Peyer's patch (tissue), 4 donors: ENCODE measurements around the gene FLCN. TPM values are rescaled to one million over a fixed set of nuclear protein-coding genes. Genes with fewer than 3 reads are reported as not detected.
"Not testable (repeated sequence)": the region's sequence is repeated elsewhere in the genome, so short reads cannot be mapped to it uniquely, and the experiment has no call there.

ENCODE experiments used
- DNase-seq, 3 donors: peaks; one replicate each; pipeline ENCODE4 v3.0.0-alpha.2; 2017 to 2019
- H3K27ac ChIP-seq, 4 donors: fragments of 200-600 bp; sonication (generic); one replicate each; pipeline ENCODE4 v1.5.1; 2016 to 2019
- H3K27me3 ChIP-seq, 2 donors: fragments of 200-600 bp; sonication (generic); one replicate each; pipeline ENCODE4 v1.5.1; 2019
- H3K36me3 ChIP-seq, 3 donors: fragments of 200-600 bp; sonication (generic); one replicate each; pipeline ENCODE4 v1.5.1; 2016 to 2019
- H3K4me1 ChIP-seq, 4 donors: fragments of 200-600 bp; sonication (generic); one replicate each; pipeline ENCODE4 v1.5.1; 2016 to 2019
- H3K4me3 ChIP-seq, 4 donors: fragments of 200-600 bp; sonication (generic); 1 replicate in 3 of 4; 2 replicates in 1 of 4; pipeline ENCODE4 v1.5.1; 2016 to 2019; ENCODE audit warnings: mild to moderate bottlenecking in 1 of 4
- H3K9me3 ChIP-seq, 4 donors: fragments of 200-600 bp; sonication (generic); one replicate each; pipeline ENCODE4 v1.5.1; 2016 to 2019; ENCODE audit warnings: mild to moderate bottlenecking in 1 of 4
- CTCF ChIP-seq, 6 experiments: fragments of 450-650 bp in 4 of 6; fragments of 200-600 bp in 2 of 6; sonication (generic) in 1 of 6; IDR thresholded peaks; one replicate each; pipeline ENCODE4 v1.5.1; 2017 to 2019; ENCODE audit warnings: antibody characterized with exemption in 6 of 6, mild to moderate bottlenecking in 3 of 6, moderate library complexity in 1 of 6
- POLR2A ChIP-seq, 2 donors: fragments of 450-650 bp; IDR thresholded peaks; one replicate each; pipeline ENCODE4 v1.5.1; 2017; ENCODE audit warnings: antibody characterized with exemption in 2 of 2, mild to moderate bottlenecking in 2 of 2, moderate library complexity in 2 of 2
- total RNA-seq, 4 donors: library from RNA; depleted of rRNA; stranded (reverse); fragments of >200 nt; gene quantifications; one replicate each; pipeline ENCODE4 v1.1.0, GENCODE V29; 2016

FLCN gene
- total RNA-seq, 4 donors from 2014 or later: 186 to 243 (median 210) TPM

- no peaks in the 10 kb centered on the region for H3K27me3 ChIP-seq
- H3K9me3 ChIP-seq: no peaks in the 10 kb centered on the region
- peaks cover 0 to 45% (median 0%) of the 10 kb centered on the region in 3 donors for H3K36me3 ChIP-seq
- peaks cover 3 to 24% (median 13%) of the 10 kb centered on the region in 4 donors for H3K4me1 ChIP-seq
- no peak for TF ChIP-seq POLR2A (IDR thresholded peaks at IDR 0.05)
- TF ChIP-seq CTCF (IDR thresholded peaks at IDR 0.05): no peak
- peak in 1 of 3 donors; percentile 17 for DNase-seq
- no peak overlapping the region for H3K4me3 ChIP-seq
- H3K27ac ChIP-seq: no peak overlapping the region
Observed at GRCh38 chr17:17275971-17276370, 39.0 kb upstream of the FLCN start.

- no peaks in the 10 kb centered on the region for H3K4me1 ChIP-seq
- no peak overlapping the region for H3K4me3 ChIP-seq
- TF ChIP-seq CTCF (IDR thresholded peaks at IDR 0.05): peak in 4 of 6 experiments; percentile 12 to 32 (median 18)
- TF ChIP-seq POLR2A (IDR thresholded peaks at IDR 0.05): no peak
- peaks cover 0 to 96% (median 0%) of the 10 kb centered on the region in 3 donors for H3K36me3 ChIP-seq
- H3K27ac ChIP-seq: no peak overlapping the region
- DNase-seq: no peak
- H3K27me3 ChIP-seq: no peaks in the 10 kb centered on the region
- no peaks in the 10 kb centered on the region for H3K9me3 ChIP-seq
Observed at GRCh38 chr17:17269926-17270773, 33.2 kb upstream of the FLCN start.

- TF ChIP-seq POLR2A (IDR thresholded peaks at IDR 0.05) (no peak), CTCF (IDR thresholded peaks at IDR 0.05) (no peak)
- H3K9me3 ChIP-seq: no peaks in the 10 kb centered on the region
- no peak overlapping the region for H3K4me3 ChIP-seq
- peaks cover 0 to 96% (median 0%) of the 10 kb centered on the region in 3 donors for H3K36me3 ChIP-seq
- DNase-seq: peak in 1 of 3 donors; percentile 18
- no peak overlapping the region for H3K27ac ChIP-seq
- H3K27me3 ChIP-seq: no peaks in the 10 kb centered on the region
- no peaks in the 10 kb centered on the region for H3K4me1 ChIP-seq
Observed at GRCh38 chr17:17264430-17264829, 27.5 kb upstream of the FLCN start.

GRCh38 chr17:17258998-17259397 is 22.0 kb upstream of the FLCN start:
- peaks cover 0 to 96% (median 5%) of the 10 kb centered on the region in 3 donors for H3K36me3 ChIP-seq
- H3K27ac ChIP-seq: no peak overlapping the region
- TF ChIP-seq POLR2A (IDR thresholded peaks at IDR 0.05): no peak
- H3K27me3 ChIP-seq: no peaks in the 10 kb centered on the region
- H3K9me3 ChIP-seq: no peaks in the 10 kb centered on the region
- peak in 1 of 3 donors; percentile 4 for DNase-seq
- H3K4me1 ChIP-seq: no peaks in the 10 kb centered on the region
- no peak overlapping the region for H3K4me3 ChIP-seq

GRCh38 chr17:17258011-17258410 is 21.0 kb upstream of the FLCN start:
- Histone ChIP-seq H3K4me3 (no peak overlapping the region), H3K27me3 (no peaks in the 10 kb centered on the region), H3K36me3 (peaks cover 0 to 99% (median 5%) of the 10 kb centered on the region in 3 donors), H3K9me3 (no peaks in the 10 kb centered on the region), H3K27ac (no peak overlapping the region), H3K4me1 (no peaks in the 10 kb centered on the region)
- DNase-seq: peak in 1 of 3 donors; percentile 7
- TF ChIP-seq CTCF (IDR thresholded peaks at IDR 0.05) (no peak), POLR2A (IDR thresholded peaks at IDR 0.05) (no peak)

GRCh38 chr17:17256316-17256715 is 19.3 kb upstream of the FLCN start:
- Histone ChIP-seq H3K4me1 (no peaks in the 10 kb centered on the region), H3K9me3 (no peaks in the 10 kb centered on the region), H3K36me3 (peaks cover 0 to 100% (median 5%) of the 10 kb centered on the region in 3 donors), H3K27me3 (no peaks in the 10 kb centered on the region), H3K4me3 (no peak overlapping the region), H3K27ac (no peak overlapping the region)
- DNase-seq: no peak
- TF ChIP-seq POLR2A (IDR thresholded peaks at IDR 0.05) (no peak), CTCF (IDR thresholded peaks at IDR 0.05) (no peak)

- H3K9me3 ChIP-seq, H3K27me3 ChIP-seq, H3K4me1 ChIP-seq, DNase-seq, H3K4me3 ChIP-seq, H3K27ac ChIP-seq: not testable (repeated sequence)
- peaks cover 0 to 100% (median 5%) of the 10 kb centered on the region in 3 donors for H3K36me3 ChIP-seq
Observed at GRCh38 chr17:17255689-17256088, 18.7 kb upstream of the FLCN start.
